ENCODE measurements around the gene CTNNBL1.

Gene CTNNBL1

DNA sequence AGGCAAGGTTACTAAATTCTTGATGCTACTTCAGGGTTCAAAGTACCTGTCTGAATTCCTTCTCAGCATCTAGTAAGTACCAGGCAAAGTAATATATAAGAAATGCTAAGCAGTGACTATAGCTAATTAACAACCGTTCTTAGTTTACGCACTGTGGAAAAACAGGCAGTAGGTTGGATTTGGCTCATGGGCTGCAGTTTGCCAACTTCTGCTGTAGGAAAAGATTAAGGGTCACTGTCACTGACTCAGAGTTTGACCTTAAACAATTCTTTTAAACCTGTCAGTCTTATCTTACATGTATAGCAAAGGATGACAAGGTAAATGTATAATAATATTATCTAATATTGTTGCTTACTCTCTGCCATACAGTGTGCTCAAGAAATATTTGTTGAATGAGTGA, 42.3 kb downstream of the CTNNBL1 start:
- TF ChIP-seq GATA3 (IDR thresholded peaks at IDR 0.05; ENCODE audit: low read depth, low read length) (no peak), GATA2 (IDR thresholded peaks at IDR 0.05; ENCODE audit: low read depth, low read length) (no peak)

DNA sequence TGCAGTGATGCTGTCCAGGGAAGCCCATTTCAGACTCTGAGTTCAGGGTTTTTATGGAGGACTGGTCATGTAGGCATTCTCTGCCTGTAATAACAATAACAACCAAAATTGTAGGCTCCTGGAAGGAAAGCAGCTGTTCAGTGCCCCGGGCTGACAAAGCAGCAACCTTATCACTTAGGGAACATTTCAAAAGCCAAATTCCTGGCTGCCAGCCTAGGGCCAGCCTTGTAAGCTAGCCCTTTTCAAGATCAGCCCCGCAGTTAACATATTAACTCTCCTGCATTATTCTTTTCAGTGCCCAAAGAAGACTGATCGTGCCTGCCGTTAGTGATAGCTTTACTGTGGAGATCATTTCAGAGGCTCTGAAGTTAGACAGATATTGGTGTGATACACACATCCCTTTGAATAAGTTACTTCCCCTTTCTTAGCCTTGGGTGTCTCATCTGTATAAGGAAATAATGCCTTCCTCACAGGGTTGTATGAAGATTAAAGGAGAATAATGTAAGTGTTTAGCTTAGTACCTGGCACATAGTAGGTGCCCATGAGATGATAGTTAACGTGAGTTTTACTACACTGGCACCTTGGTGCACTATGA, 44.1 kb downstream of the CTNNBL1 start:
- TF ChIP-seq GATA3 (IDR thresholded peaks at IDR 0.05; ENCODE audit: low read depth, low read length): no peak
- no peak for TF ChIP-seq GATA2 (IDR thresholded peaks at IDR 0.05; ENCODE audit: low read depth, low read length)

DNA sequence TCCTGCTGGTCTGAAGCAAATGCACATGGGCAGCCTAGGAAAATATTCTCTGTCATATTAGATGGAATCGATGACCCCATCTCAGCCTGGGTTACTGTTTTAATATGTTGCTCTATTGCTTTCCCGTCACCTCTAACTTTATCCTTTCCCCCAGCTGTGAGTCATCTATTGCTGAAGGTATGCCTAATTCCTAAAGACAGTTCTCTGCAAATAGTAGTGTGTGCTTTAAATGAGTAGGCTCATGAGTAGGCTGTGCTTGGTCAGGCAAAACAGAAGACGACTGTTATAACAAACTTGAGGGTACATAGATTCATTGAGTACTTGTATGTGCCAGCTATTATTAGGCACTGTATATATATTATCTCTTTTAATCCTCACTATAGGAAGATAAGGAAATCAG, 47.2 kb downstream of the CTNNBL1 start:
- no peak for TF ChIP-seq GATA2 (IDR thresholded peaks at IDR 0.05; ENCODE audit: low read depth, low read length)
- TF ChIP-seq GATA3 (IDR thresholded peaks at IDR 0.05; ENCODE audit: low read depth, low read length): no peak

DNA sequence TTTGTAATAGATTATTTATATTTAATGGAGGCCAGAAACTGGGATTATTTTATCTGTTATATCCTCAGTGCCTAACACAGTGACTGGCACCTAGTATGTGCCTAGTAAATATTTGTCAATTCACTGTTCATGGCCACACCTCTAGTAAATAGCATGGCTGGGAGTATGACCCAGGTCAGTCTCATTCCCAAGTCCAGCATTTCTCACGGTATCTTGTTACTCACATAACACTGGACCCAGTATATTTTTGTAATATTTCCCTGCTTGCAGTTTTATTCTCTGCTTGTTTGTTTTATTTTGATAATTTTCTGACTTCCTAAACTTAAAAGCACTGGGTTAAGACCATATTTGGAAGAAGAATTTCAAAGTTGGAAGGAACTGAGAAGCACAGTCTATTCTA, 47.7 kb downstream of the CTNNBL1 start:
- TF ChIP-seq GATA3 (IDR thresholded peaks at IDR 0.05; ENCODE audit: low read depth, low read length) (no peak), GATA2 (IDR thresholded peaks at IDR 0.05; ENCODE audit: low read depth, low read length) (no peak)

DNA sequence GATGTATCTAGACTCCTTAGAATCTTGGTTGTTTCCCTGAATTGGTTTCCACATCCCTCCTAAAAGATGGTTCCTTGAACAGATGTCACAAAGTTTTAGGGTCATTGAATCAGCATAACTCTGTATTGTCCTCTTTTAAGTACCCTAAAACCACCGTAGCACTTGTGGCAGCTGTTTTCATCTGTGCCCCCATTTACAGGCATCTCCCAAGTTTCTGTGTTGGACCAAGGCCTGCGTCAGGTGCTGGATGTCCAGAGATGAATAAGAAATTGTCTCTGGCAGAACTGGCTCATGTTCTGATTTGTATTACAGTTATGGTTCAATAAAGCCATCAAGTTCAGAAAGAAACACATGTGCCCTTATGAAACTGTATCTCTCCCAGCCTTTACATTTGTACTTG, 48.3 kb downstream of the CTNNBL1 start:
- TF ChIP-seq GATA2 (IDR thresholded peaks at IDR 0.05; ENCODE audit: low read depth, low read length): no peak

DNA sequence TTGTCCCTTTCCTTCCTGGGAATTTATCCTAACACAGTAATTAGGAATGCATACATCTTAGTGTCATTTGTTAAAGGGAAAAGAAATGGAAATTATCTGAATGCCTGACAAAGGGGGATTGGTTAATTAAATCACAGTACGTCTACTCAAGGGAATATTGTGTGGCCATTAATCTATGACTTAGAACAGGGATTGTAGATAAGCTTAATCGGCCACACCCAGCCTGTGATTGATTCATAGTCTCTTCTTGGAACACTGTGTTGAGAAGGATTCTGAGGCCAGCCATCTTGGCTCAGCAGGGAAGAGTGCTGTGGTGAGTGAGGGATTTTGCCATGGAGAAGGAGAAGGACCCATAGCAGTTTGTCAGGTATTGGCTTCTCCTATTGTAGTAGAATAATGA, 50.5 kb downstream of the CTNNBL1 start:
- TF ChIP-seq GATA3 (IDR thresholded peaks at IDR 0.05; ENCODE audit: low read depth, low read length): no peak
- TF ChIP-seq GATA2 (IDR thresholded peaks at IDR 0.05; ENCODE audit: low read depth, low read length): no peak

DNA sequence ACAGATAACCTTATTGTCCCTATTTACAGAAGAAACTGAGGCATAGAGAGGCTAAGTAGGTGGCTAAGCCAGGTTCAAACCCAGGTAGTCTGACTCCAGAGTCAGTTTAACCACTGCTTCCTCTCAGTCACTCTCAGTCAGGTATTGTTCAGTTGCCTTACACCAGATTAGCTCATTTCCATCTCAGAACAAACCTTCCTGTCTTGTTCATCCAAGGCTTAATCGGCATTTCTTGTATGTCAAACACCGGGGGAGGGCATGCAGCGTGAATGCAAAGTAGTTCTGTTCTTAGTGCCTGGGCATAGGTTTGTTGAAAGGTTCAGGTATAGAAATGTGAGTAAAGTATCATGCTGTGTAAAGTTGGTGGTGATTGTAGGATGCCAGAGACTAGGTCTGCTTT, 51.7 kb downstream of the CTNNBL1 start:
- TF ChIP-seq GATA3 (IDR thresholded peaks at IDR 0.05; ENCODE audit: low read depth, low read length) (no peak), GATA2 (IDR thresholded peaks at IDR 0.05; ENCODE audit: low read depth, low read length) (no peak)

DNA sequence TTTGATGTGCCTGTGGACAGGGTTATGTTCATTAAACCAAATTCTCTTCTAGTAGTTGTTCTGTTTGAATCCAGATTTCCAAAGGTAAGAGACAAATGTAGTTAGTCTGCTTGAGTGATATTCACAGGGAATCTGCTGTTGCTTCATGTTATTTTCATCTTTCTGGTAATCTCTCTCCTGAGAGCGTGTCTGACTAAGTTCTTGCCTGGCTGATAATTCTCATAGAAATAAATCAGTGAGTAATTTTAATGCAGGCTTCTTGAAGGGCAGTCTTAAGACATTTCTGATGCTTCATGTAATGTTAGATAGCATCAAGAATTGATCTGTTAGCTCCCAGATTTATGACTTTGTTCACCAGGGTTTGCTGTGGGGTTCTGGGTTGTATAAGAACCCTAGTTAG, 54.2 kb downstream of the CTNNBL1 start:
- TF ChIP-seq GATA3 (IDR thresholded peaks at IDR 0.05; ENCODE audit: low read depth, low read length): no peak
- TF ChIP-seq GATA2 (IDR thresholded peaks at IDR 0.05; ENCODE audit: low read depth, low read length): no peak

DNA sequence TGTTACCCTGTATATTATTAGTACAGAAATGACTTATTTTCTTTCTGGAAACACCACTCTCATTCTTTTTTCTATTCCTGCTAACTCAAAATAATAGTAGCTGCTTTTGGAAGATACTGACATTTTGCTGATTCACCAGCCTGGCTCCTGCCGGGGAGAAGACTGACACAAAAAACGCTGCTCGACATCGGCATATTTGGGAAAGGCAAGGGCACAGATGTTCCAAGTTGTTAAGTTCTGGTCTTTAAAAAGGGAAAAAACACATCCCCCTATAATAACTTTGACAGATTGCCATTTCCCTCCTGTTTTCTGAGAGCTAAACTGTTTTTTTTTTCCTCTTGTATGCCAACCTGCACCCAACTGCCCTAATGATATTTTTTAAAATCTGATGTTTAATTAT, 55.4 kb downstream of the CTNNBL1 start:
- TF ChIP-seq GATA2 (IDR thresholded peaks at IDR 0.05; ENCODE audit: low read depth, low read length): no peak
- no peak for TF ChIP-seq GATA3 (IDR thresholded peaks at IDR 0.05; ENCODE audit: low read depth, low read length)

DNA sequence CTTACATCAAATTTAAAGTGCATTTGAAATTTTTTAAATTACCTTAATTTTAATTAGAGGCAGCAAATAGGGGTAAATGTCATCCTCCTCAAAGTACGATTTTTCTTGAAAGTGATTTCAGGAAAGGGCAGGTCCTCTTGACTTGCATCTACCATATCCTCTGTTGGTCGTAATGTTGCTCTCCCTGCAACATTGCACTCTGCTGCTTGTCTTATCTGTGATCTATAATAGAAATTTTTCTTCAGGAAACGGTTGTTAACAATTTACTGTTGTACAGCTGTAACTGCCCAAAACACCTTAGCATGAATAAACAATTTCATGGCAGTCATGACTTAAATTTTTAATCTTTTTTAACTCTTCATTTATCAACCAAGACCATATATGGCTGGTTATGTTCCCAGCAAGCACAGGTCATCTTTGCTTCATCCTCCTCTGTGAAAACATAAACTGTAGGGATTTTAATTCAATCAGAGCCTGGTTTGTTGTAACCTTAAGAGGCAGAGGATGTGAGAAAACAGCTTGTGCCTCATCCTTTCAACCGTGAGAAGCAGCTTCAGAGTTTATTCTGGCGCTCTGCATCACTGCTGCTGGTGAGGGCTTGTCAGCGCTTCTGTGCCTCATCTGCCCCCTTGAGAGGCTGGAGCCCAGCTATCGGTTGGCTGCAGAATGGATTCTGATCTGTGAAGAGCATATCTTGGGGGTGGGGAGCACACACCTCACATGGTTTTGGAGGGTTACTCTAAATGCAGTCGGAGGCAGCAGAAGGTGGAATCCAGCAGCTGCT, 56.0 kb downstream of the CTNNBL1 start:
- TF ChIP-seq GATA3 (IDR thresholded peaks at IDR 0.05; ENCODE audit: low read depth, low read length) (peak; percentile 53), GATA2 (IDR thresholded peaks at IDR 0.05; ENCODE audit: low read depth, low read length) (peak; percentile 71)

DNA sequence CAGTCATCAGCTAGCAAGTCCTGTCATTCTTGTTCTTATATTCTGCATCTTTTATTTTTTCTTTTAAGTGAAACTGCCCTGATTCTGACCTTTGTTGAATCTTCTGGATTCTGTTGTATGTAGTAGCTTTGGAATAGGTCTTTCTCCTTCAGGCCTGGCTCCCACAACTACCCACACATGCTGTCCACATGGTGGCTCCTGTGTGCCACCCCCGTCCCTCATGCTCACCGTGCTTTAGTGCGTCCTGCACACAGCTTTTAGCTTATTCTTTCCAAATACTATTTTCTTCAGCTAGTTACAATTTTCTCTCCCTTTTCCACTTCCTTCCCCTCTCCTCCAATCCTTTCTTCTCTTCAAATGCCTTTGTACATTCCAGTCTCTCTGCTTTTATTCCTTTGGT, 61.8 kb downstream of the CTNNBL1 start:
- TF ChIP-seq GATA2 (IDR thresholded peaks at IDR 0.05; ENCODE audit: low read depth, low read length) (no peak), GATA3 (IDR thresholded peaks at IDR 0.05; ENCODE audit: low read depth, low read length) (no peak)

DNA sequence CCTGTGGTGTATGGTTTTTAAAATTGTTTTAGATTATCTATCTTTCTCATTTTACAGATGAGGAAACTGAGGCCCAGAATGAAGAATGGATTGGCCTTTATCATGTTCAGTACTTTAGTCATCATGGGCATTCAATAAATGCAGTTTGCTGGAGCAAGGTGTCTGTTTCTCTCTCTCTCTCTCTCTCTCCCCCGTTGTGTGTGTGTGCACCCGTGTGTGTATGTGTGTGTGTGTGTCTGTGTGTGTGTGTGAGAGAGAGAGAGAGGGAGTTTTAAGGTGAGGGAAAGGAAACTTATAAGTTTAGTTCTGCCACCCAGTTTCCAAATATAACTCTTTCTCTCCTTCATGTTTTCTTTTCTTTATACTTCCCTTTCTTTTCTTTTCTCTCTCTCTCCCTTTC, 62.4 kb downstream of the CTNNBL1 start:
- TF ChIP-seq GATA2 (IDR thresholded peaks at IDR 0.05; ENCODE audit: low read depth, low read length): no peak
- TF ChIP-seq GATA3 (IDR thresholded peaks at IDR 0.05; ENCODE audit: low read depth, low read length): no peak

DNA sequence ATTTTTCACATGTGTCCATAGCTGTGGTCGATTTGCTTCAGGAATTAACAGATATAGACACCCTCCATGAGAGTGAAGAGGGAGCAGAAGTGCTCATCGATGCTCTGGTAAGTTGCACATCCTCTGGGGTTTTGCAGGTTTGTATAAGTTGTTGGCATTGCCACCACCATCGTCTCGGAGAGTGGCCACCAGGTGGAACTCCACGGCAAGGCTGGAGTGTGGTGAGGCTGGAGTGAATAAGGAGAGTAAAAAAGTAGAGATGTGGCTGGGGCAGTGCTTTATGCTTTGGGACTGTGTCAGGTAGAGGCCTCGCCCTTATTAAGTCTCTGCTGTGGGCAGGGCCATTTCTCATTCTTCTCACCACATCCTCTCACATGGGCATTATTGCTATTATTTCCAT, 63.7 kb downstream of the CTNNBL1 start:
- no peak for TF ChIP-seq GATA3 (IDR thresholded peaks at IDR 0.05; ENCODE audit: low read depth, low read length)
- TF ChIP-seq GATA2 (IDR thresholded peaks at IDR 0.05; ENCODE audit: low read depth, low read length): no peak

DNA sequence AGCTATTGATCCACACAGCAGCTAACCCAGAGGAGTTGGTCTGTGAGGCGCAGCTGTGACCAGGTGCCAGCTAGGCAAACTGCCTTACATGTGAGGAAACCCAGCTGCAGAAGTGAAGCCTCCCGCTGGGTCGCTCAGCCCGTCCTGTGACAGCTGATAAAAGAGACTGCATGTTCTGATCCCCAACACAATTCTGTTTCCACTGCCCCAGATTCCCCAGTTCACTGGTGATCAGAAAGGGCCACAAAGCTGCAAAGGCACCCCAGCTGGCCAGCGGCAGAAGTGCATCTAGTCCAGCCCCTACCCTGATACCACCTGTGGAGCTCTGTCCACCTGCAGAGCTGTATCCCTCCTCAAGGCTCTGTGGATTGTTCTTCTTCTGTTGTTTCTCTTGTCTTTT, 64.5 kb downstream of the CTNNBL1 start:
- no peak for TF ChIP-seq GATA3 (IDR thresholded peaks at IDR 0.05; ENCODE audit: low read depth, low read length)
- no peak for TF ChIP-seq GATA2 (IDR thresholded peaks at IDR 0.05; ENCODE audit: low read depth, low read length)

DNA sequence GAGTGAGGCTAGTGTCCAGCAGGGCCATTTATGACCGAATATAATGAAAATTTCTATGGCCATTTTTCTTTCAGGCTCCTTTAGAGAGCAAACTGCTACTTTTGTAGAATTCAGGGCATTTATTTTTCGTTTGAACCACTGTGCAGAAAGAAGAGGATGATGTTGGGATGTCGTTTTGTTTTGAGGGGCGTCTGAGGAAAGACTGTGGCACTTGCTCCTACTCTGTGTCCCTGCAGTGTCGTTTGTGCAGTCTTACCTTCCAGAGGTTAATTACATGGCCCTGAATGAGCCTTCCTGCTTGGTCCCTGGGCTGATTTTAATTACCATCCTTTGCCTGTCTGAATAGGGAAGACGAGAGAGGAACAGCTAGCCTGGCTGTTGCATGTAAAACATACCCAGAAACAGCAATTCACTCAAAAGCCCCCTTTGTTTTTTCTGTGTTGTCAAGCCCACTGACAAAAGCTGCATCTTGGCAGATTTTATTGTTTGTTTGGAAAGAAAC, 65.3 kb downstream of the CTNNBL1 start:
- no peak for TF ChIP-seq GATA3 (IDR thresholded peaks at IDR 0.05; ENCODE audit: low read depth, low read length)
- no peak for TF ChIP-seq GATA2 (IDR thresholded peaks at IDR 0.05; ENCODE audit: low read depth, low read length)
